Aorta (tissue), 5 donors: ENCODE results near the gene CXCR4. TPM values are rescaled to one million over a fixed set of nuclear protein-coding genes. Genes with fewer than 3 reads are reported as not detected.

Experiments used
- ATAC-seq: fragments of 200-7000 bp; cut with Tn5 transposase; one replicate; pipeline ENCODE4 v1.9.1; 2022; ENCODE audit warnings: moderate library complexity; ENCODE audit not compliant: low FRiP score
- DNase-seq, 2 donors: peaks; one replicate each; pipeline ENCODE4 v3.0.0-alpha.2; 2020
- H3K27ac ChIP-seq, 2 donors: one replicate each; pipeline ENCODE4 v1.5.1; 2013; ENCODE audit warnings: low read length in 2 of 2, mild to moderate bottlenecking in 2 of 2, moderate library complexity in 2 of 2, control low read depth in 1 of 2, inconsistent platforms in 1 of 2, low read depth in 1 of 2
- H3K27me3 ChIP-seq, 2 donors: one replicate each; pipeline ENCODE4 v1.6.1; 2013; ENCODE audit warnings: control low read depth in 1 of 2, low read length in 1 of 2, mild to moderate bottlenecking in 1 of 2, moderate library complexity in 1 of 2; ENCODE audit not compliant: insufficient read depth in 2 of 2, control insufficient read depth in 1 of 2
- H3K36me3 ChIP-seq, 2 donors: one replicate each; pipeline ENCODE4 v1.6.1; 2013; ENCODE audit warnings: control low read depth in 1 of 2, low read length in 1 of 2, mild to moderate bottlenecking in 1 of 2; ENCODE audit not compliant: insufficient read depth in 2 of 2, control insufficient read depth in 1 of 2
- H3K4me1 ChIP-seq, 2 donors: one replicate each; pipeline ENCODE4 v1.6.1; 2013; ENCODE audit warnings: low read length in 2 of 2, control low read depth in 1 of 2, mild to moderate bottlenecking in 1 of 2, moderate library complexity in 1 of 2; ENCODE audit not compliant: insufficient read depth in 2 of 2, control insufficient read depth in 1 of 2
- H3K4me3 ChIP-seq, 2 donors: one replicate each; pipeline ENCODE4 v1.5.1; 2013; ENCODE audit warnings: low read length in 2 of 2, control low read depth in 1 of 2, mild to moderate bottlenecking in 1 of 2
- H3K9me3 ChIP-seq: one replicate; pipeline ENCODE4 v1.6.1; 2013; ENCODE audit warnings: mild to moderate bottlenecking, low read length; ENCODE audit not compliant: control insufficient read depth
- WGBS, 2 donors: extraction: QIAGEN DNeasy Blood & Tissue Kit; methylation state at CpG; one replicate each; pipeline ENCODE4 v1.1.7; 2013; 5-methylcytosine and 5-hydroxymethylcytosine counted together
- intact Hi-C, 2 donors: fragments of 100-400 bp; cut with DNase I; formaldehyde crosslinking; loops; one replicate each; pipeline versions ENCODE4 v1.14.2 to v1.15.0; 2022
- polyA plus RNA-seq, 2 donors: library from polyadenylated mRNA; stranded (reverse); fragments of 200-250 nt; gene quantifications; one replicate each; pipeline ENCODE4 v1.2.3, GENCODE V29; 2013
- total RNA-seq, 2 donors: library from RNA; stranded (reverse); fragmentation: NEBNext Ultra II Directional; extraction: Animal tissue kit (Norgen Biotek cat#: 25700); gene quantifications; one replicate each; pipeline ENCODE4 v1.2.1, GENCODE V29; 2021
- donor health status: healthy with polysubstance abuse.
- donor health status: Bipolar disorder and iron deficiency.
- donor health status: DM: no; HTN: no; CAD: no.
- donor health status: DM: no; HTN: no; CAD: no.
- donor health status: DM: yes; HTN: yes; CAD: no.

CXCR4 gene
- total and polyA plus RNA-seq, 4 donors = 0.97 to 23.7 (median 13.9) TPM

DNA sequence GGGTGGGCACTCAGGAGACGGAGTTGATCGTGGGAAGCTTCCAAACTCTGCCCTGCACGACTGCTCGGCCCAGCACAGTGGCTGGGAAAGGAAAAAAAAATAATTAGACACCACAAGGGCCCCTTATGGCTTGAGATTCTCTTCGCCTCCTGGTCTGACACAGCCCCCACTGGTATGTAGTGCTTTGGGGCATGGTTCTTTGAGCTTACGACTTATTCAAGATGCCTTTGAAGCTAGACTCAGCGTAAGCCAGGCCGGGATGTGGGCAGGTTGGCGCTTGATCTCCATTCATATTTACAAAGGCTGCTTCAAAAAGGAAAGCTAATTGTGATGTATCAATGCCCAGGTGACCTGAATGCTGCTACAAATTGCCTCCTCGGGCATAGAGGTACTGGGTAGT, 50.5 kb downstream of the CXCR4 start:
- H3K9me3 ChIP-seq = peaks cover 4% of the 10 kb centered on the region
- no peak overlapping the region for H3K27ac ChIP-seq
- intact Hi-C loops = no loop called here
- no peaks in the 10 kb centered on the region for H3K4me1 ChIP-seq
- ATAC-seq = no peak
- no peak for DNase-seq
- 72 to 83% methylated on average over 10 of the region's 10 CpGs for WGBS, 2 donors
- no peaks in the 10 kb centered on the region for H3K36me3 ChIP-seq
- H3K4me3 ChIP-seq = no peak overlapping the region
- no peaks in the 10 kb centered on the region for H3K27me3 ChIP-seq

DNA sequence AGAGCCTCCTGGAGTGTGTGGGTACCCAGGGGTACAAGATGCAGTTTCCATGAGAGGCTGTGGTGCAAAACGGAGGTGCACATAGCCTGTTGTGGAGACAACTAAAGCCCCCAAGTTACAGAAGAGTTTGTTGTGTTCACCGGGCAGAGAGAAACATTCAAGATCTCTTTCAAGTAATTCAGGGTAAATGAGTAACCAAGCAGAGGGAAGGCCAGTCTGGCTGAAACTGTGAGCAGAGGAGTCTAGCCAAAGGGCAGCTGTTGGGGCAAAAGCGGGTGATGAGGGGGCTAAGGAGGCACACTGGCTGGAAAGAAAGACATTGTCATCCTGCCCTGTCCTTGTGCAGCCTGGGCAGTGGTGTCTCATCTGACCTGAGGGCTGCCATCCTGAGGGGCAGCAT, 52.0 kb downstream of the CXCR4 start:
- no peak for DNase-seq
- Histone ChIP-seq H3K27ac (no peak overlapping the region), H3K36me3 (no peaks in the 10 kb centered on the region), H3K4me1 (no peaks in the 10 kb centered on the region), H3K27me3 (no peaks in the 10 kb centered on the region), H3K4me3 (no peak overlapping the region), H3K9me3 (peaks cover 1% of the 10 kb centered on the region)
- WGBS, 2 donors = 77 to 84% methylated on average over 3 of the region's 3 CpGs
- intact Hi-C loops = no loop called here
- no peak for ATAC-seq

DNA sequence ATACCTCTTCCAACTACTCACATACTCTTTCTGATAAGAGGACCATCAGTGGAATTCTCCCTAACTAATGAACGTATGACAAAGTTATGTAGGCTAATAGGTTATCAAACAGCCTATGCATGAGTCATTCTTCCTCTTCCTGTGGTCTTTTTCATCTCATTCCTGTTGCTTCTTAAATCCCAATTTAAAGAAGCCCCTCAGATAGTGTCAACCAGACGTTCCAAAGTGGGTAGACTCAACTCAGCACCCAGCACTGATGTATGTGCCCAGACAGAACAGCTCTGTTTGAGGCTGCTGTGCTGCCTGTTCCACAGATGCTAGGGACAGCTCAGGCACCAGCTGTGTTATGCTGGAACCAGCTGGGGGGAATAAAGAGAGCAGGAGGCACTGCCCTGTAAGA, 52.6 kb downstream of the CXCR4 start:
- peaks cover under 1% of the 10 kb centered on the region for H3K9me3 ChIP-seq
- H3K27ac ChIP-seq = no peak overlapping the region
- DNase-seq (no peak), ATAC-seq (no peak)
- H3K4me1 ChIP-seq = no peaks in the 10 kb centered on the region
- intact Hi-C loops = no loop called here
- 13 to 28% methylated on average over 2 of the region's 2 CpGs for WGBS, 2 donors
- no peak overlapping the region for H3K4me3 ChIP-seq
- H3K36me3 ChIP-seq = no peaks in the 10 kb centered on the region
- H3K27me3 ChIP-seq = no peaks in the 10 kb centered on the region

Other genes with a start within 250 kb of the CXCR4 start
- 10 to 100 TPM; 12.2 to 17.9 TPM for gene MCM6, start 241.7 kb downstream of the CXCR4 start, total RNA-seq
- 1 to 10 TPM; 5.0 to 6.4 TPM for gene MCM6, start 241.7 kb downstream of the CXCR4 start, polyA plus RNA-seq
- 10 to 100 TPM; 59.8 to 67.7 TPM for gene DARS1, start 132.5 kb downstream of the CXCR4 start, total RNA-seq
- gene DARS1, start 132.5 kb downstream of the CXCR4 start, polyA plus RNA-seq = 10 to 100 TPM; 42.8 to 47.0 TPM